ENCODE data around the gene TET1. TPM values are rescaled to one million over a fixed set of nuclear protein-coding genes. Genes with fewer than 3 reads are reported as not detected.
A peak's percentile ranks its signal among the peaks of the same experiment; 100 is the strongest.

The TET1 gene
- total and polyA plus RNA-seq, 2 experiments from 2014 or later = 0.84 to 1.3 TPM

GRCh38 chr10:68586606-68587305, 26.6 kb downstream of the TET1 start:
- H4K20me1 ChIP-seq (ENCODE audit: insufficient read depth) = no peaks in the 10 kb centered on the region
- 93 to 99% methylated on average over 5 of the region's 5 CpGs for WGBS, 2 experiments (ENCODE audit: low coverage in 1 of 2, low lambda C conversion rate in 2 of 2, missing lambda C conversion rate in 2 of 2)
- H2AFZ ChIP-seq = no peak overlapping the region
- no peak overlapping the region for H3K27ac ChIP-seq
- H3F3A ChIP-seq (ENCODE audit: insufficient read depth) = no peaks in the 10 kb centered on the region; the same call in 1 of the 2 replicates
- TF ChIP-seq EZH2phosphoT487 (IDR thresholded peaks at IDR 0.05; ENCODE audit: insufficient read depth, low read depth) (no peak), EZH2 (IDR thresholded peaks at IDR 0.05; ENCODE audit: insufficient read depth, poor library complexity, severe bottlenecking) (no peak)
- no peaks in the 10 kb centered on the region for H3K79me2 ChIP-seq (ENCODE audit: insufficient read depth)
- peaks cover 5% of the 10 kb centered on the region; the same call in 1 of the 2 replicates for H3K4me1 ChIP-seq (ENCODE audit: insufficient read depth)
- no peaks in the 10 kb centered on the region for H3K27me3 ChIP-seq (replicated peaks; ENCODE audit: insufficient read depth)
- no peak overlapping the region for H3K9ac ChIP-seq
- H3K4me3 ChIP-seq = no peak overlapping the region
- DNase-seq = no peak
- in situ Hi-C loops (cut with MboI) = no loop called here
- H3K4me2 ChIP-seq (ENCODE audit: unreplicated experiment) = no peak overlapping the region
- no peaks in the 10 kb centered on the region for H3K36me3 ChIP-seq (ENCODE audit: low read depth)
- no peaks in the 10 kb centered on the region for H3K9me3 ChIP-seq (ENCODE audit: low read depth)
- no peaks in the 10 kb centered on the region for H3K9me2 ChIP-seq (ENCODE audit: insufficient read depth)

- Histone ChIP-seq H3K4me3 (no peak overlapping the region), H3K27me3 (replicated peaks; ENCODE audit: insufficient read depth) (no peaks in the 10 kb centered on the region), H3K9ac (no peak overlapping the region), H3K4me2 (ENCODE audit: unreplicated experiment) (no peak overlapping the region), H3K36me3 (ENCODE audit: low read depth) (no peaks in the 10 kb centered on the region), H4K20me1 (ENCODE audit: insufficient read depth) (no peaks in the 10 kb centered on the region), H3K79me2 (ENCODE audit: insufficient read depth) (no peaks in the 10 kb centered on the region), H3K9me3 (ENCODE audit: low read depth) (no peaks in the 10 kb centered on the region), H3K27ac (no peak overlapping the region), H3F3A (ENCODE audit: insufficient read depth) (no peaks in the 10 kb centered on the region), H3K4me1 (ENCODE audit: insufficient read depth) (peaks cover 7% of the 10 kb centered on the region), H3K9me2 (ENCODE audit: insufficient read depth) (no peaks in the 10 kb centered on the region), H2AFZ (no peak overlapping the region)
- WGBS, 2 experiments (ENCODE audit: low coverage in 1 of 2, low lambda C conversion rate in 2 of 2, missing lambda C conversion rate in 2 of 2) = 88 to 89% methylated on average over 5 of the region's 5 CpGs
- TF ChIP-seq EZH2phosphoT487 (IDR thresholded peaks at IDR 0.05; ENCODE audit: insufficient read depth, low read depth) = no peak
- TF ChIP-seq EZH2 (IDR thresholded peaks at IDR 0.05; ENCODE audit: insufficient read depth, poor library complexity, severe bottlenecking) = no peak
- peak; percentile 26 for DNase-seq
- in situ Hi-C loops (cut with MboI) = no loop called here
Observed at GRCh38 chr10:68594405-68594804, 34.3 kb downstream of the TET1 start.

GRCh38 chr10:68595513-68595912, 35.4 kb downstream of the TET1 start:
- in situ Hi-C loops (cut with MboI) = no loop called here
- no peak for DNase-seq
- Histone ChIP-seq H3K4me3 (no peak overlapping the region), H3K9me3 (ENCODE audit: low read depth) (no peaks in the 10 kb centered on the region), H4K20me1 (ENCODE audit: insufficient read depth) (no peaks in the 10 kb centered on the region), H3K36me3 (ENCODE audit: low read depth) (no peaks in the 10 kb centered on the region), H3K27ac (no peak overlapping the region), H3K9ac (no peak overlapping the region), H3K79me2 (ENCODE audit: insufficient read depth) (no peaks in the 10 kb centered on the region), H2AFZ (no peak overlapping the region), H3F3A (ENCODE audit: insufficient read depth) (peaks cover 7% of the 10 kb centered on the region; the same call in 1 of the 2 replicates), H3K9me2 (ENCODE audit: insufficient read depth) (no peaks in the 10 kb centered on the region), H3K4me1 (ENCODE audit: insufficient read depth) (peaks cover 16% of the 10 kb centered on the region), H3K4me2 (ENCODE audit: unreplicated experiment) (no peak overlapping the region), H3K27me3 (replicated peaks; ENCODE audit: insufficient read depth) (no peaks in the 10 kb centered on the region)
- WGBS, 2 experiments (ENCODE audit: low coverage in 1 of 2, low lambda C conversion rate in 2 of 2, missing lambda C conversion rate in 2 of 2) = 99 to 100% methylated on average over 5 to 6 of the region's 6 CpGs
- TF ChIP-seq EZH2 (IDR thresholded peaks at IDR 0.05; ENCODE audit: insufficient read depth, poor library complexity, severe bottlenecking) (no peak), EZH2phosphoT487 (IDR thresholded peaks at IDR 0.05; ENCODE audit: insufficient read depth, low read depth) (no peak)

GRCh38 chr10:68597407-68597806, 37.3 kb downstream of the TET1 start:
- no peak overlapping the region for H3K4me3 ChIP-seq
- H3K4me1 ChIP-seq (ENCODE audit: insufficient read depth) = peaks cover 27% of the 10 kb centered on the region
- H3K36me3 ChIP-seq (ENCODE audit: low read depth) = no peaks in the 10 kb centered on the region
- no peaks in the 10 kb centered on the region for H4K20me1 ChIP-seq (ENCODE audit: insufficient read depth)
- in situ Hi-C loops (cut with MboI) = no loop called here
- no peak overlapping the region for H2AFZ ChIP-seq
- no peaks in the 10 kb centered on the region for H3K27me3 ChIP-seq (replicated peaks; ENCODE audit: insufficient read depth)
- H3K9me2 ChIP-seq (ENCODE audit: insufficient read depth) = no peaks in the 10 kb centered on the region
- H3K79me2 ChIP-seq (ENCODE audit: insufficient read depth) = no peaks in the 10 kb centered on the region
- WGBS, 2 experiments (ENCODE audit: low coverage in 1 of 2, low lambda C conversion rate in 2 of 2, missing lambda C conversion rate in 2 of 2) = 96 to 100% methylated on average over 1 of the region's 1 CpG
- no peak for TF ChIP-seq EZH2 (IDR thresholded peaks at IDR 0.05; ENCODE audit: insufficient read depth, poor library complexity, severe bottlenecking)
- TF ChIP-seq EZH2phosphoT487 (IDR thresholded peaks at IDR 0.05; ENCODE audit: insufficient read depth, low read depth) = no peak
- no peak overlapping the region for H3K9ac ChIP-seq
- H3F3A ChIP-seq (ENCODE audit: insufficient read depth) = peaks cover 17% of the 10 kb centered on the region; the same call in 1 of the 2 replicates
- no peak overlapping the region for H3K27ac ChIP-seq
- H3K9me3 ChIP-seq (ENCODE audit: low read depth) = no peaks in the 10 kb centered on the region
- DNase-seq = no peak
- H3K4me2 ChIP-seq (ENCODE audit: unreplicated experiment) = no peak overlapping the region
